SU-DHL-6 (cell line): ENCODE results near the gene ARHGAP1.

Experiments
- H2AFZ ChIP-seq: fragments of 200-600 bp; sonication (generic); 2 replicates; pipeline ENCODE4 v1.6.1; 2014; ENCODE audit warnings: low read depth, mild to moderate bottlenecking, moderate library complexity, mixed read lengths, antibody characterized with exemption, low read length; ENCODE audit not compliant: severe bottlenecking
- H3F3A ChIP-seq: fragments of 200-600 bp; shearing (Covaris generic); 2 replicates; pipeline ENCODE4 v1.6.0; 2016; ENCODE audit warnings: antibody characterized with exemption, mild to moderate bottlenecking; ENCODE audit not compliant: insufficient read depth
- H3K27ac ChIP-seq: fragments of 200-600 bp; sonication (generic); 2 replicates; pipeline ENCODE4 v1.5.1; 2016; ENCODE audit warnings: low read depth, mild to moderate bottlenecking, low read length, moderate library complexity, mixed read lengths
- H3K27me3 ChIP-seq: fragments of 200-600 bp; sonication (generic), shearing (Covaris generic); 2 replicates; pipeline ENCODE4 v1.6.0; 2014; ENCODE audit warnings: mild to moderate bottlenecking, low read length
- H3K36me3 ChIP-seq: fragments of 200-600 bp; sonication (generic); 2 replicates; pipeline ENCODE4 v1.6.1; 2014; ENCODE audit warnings: mild to moderate bottlenecking, low read length, mixed read lengths
- H3K4me2 ChIP-seq: fragments of 300-600, 200-600 bp; shearing (Covaris generic), sonication (generic); 2 replicates; pipeline ENCODE4 v1.6.0; 2014; ENCODE audit warnings: low read length, low read depth, mild to moderate bottlenecking; ENCODE audit not compliant: poor library complexity, severe bottlenecking
- H3K4me3 ChIP-seq: fragments of 200-600 bp; sonication (generic); 2 replicates; pipeline ENCODE4 v1.5.1; 2014; ENCODE audit warnings: antibody characterized with exemption, low read length, mild to moderate bottlenecking, mixed read lengths; ENCODE audit not compliant: insufficient read depth, poor library complexity, severe bottlenecking
- H3K79me2 ChIP-seq: fragments of 200-600 bp; sonication (generic); 2 replicates; pipeline ENCODE4 v1.6.1; 2014; ENCODE audit warnings: mild to moderate bottlenecking, low read length, moderate library complexity; ENCODE audit not compliant: insufficient read depth
- H3K9ac ChIP-seq: fragments of 200-600 bp; sonication (generic); 2 replicates; pipeline ENCODE4 v1.7.0; 2014; ENCODE audit warnings: mild to moderate bottlenecking, low read length
- H3K9me2 ChIP-seq: fragments of 200-600 bp; sonication (generic); replicated peaks from 2 replicates; pipeline ENCODE4 v1.6.1; 2014; ENCODE audit warnings: low read length; ENCODE audit not compliant: insufficient read depth
- H3K9me3 ChIP-seq: fragments of 200-600 bp; sonication (generic); 2 replicates; pipeline ENCODE4 v1.6.1; 2014; ENCODE audit warnings: low read length, mixed read lengths; ENCODE audit not compliant: insufficient read depth
- H4K20me1 ChIP-seq: fragments of 200-600 bp; sonication (generic); 2 replicates; pipeline ENCODE4 v1.6.1; 2014; ENCODE audit warnings: low read depth, mild to moderate bottlenecking, antibody characterized with exemption, low read length, moderate library complexity, mixed read lengths
- CTCF ChIP-seq: fragments of 200-600 bp; sonication (generic); IDR thresholded peaks from one replicate; pipeline ENCODE4 v1.5.1; 2017; ENCODE audit warnings: antibody characterized with exemption, mild to moderate bottlenecking, low read length, moderate library complexity; ENCODE audit not compliant: insufficient read depth, poor library complexity, severe bottlenecking
- EZH2phosphoT487 ChIP-seq: fragments of 200-600 bp; sonication (generic), shearing (Covaris generic); conservative IDR thresholded peaks from 2 replicates; pipeline ENCODE4 v1.6.1; 2018; ENCODE audit warnings: mild to moderate bottlenecking, antibody characterized with exemption, low read length, moderate library complexity, mixed read lengths

Gene ARHGAP1

GRCh38 chr11:46745328-46745727, 44.9 kb upstream of the ARHGAP1 start:
- H3K9me3 ChIP-seq = no peaks in the 10 kb centered on the region
- H3K27me3 ChIP-seq = no peaks in the 10 kb centered on the region
- no peaks in the 10 kb centered on the region for H3F3A ChIP-seq
- no peak overlapping the region for H2AFZ ChIP-seq
- no peaks in the 10 kb centered on the region for H3K79me2 ChIP-seq
- no peaks in the 10 kb centered on the region for H4K20me1 ChIP-seq
- no peak for TF ChIP-seq EZH2phosphoT487
- no peak for TF ChIP-seq CTCF
- no peak overlapping the region for H3K9ac ChIP-seq
- no peak overlapping the region for H3K4me3 ChIP-seq
- H3K9me2 ChIP-seq = no peaks in the 10 kb centered on the region
- no peak overlapping the region for H3K4me2 ChIP-seq
- peaks cover 13% of the 10 kb centered on the region for H3K36me3 ChIP-seq
- no peak overlapping the region for H3K27ac ChIP-seq

- H3K27ac ChIP-seq = no peak overlapping the region
- H2AFZ ChIP-seq = no peak overlapping the region
- H3K9ac ChIP-seq = no peak overlapping the region
- no peaks in the 10 kb centered on the region for H3K79me2 ChIP-seq
- no peaks in the 10 kb centered on the region for H3K9me3 ChIP-seq
- TF ChIP-seq EZH2phosphoT487 = no peak
- TF ChIP-seq CTCF = no peak
- no peak overlapping the region for H3K4me2 ChIP-seq
- no peaks in the 10 kb centered on the region for H3F3A ChIP-seq
- H3K36me3 ChIP-seq = peaks cover 7% of the 10 kb centered on the region; the same call in 1 of the 2 replicates
- no peaks in the 10 kb centered on the region for H3K27me3 ChIP-seq
- H3K9me2 ChIP-seq = no peaks in the 10 kb centered on the region
- H4K20me1 ChIP-seq = no peaks in the 10 kb centered on the region
- H3K4me3 ChIP-seq = no peak overlapping the region
Observed at GRCh38 chr11:46743693-46744339, 43.4 kb upstream of the ARHGAP1 start.

- Histone ChIP-seq H3K9me3 (no peaks in the 10 kb centered on the region), H2AFZ (no peak overlapping the region), H3K9me2 (no peaks in the 10 kb centered on the region), H3K27ac (no peak overlapping the region), H3K79me2 (no peaks in the 10 kb centered on the region), H3K4me2 (no peak overlapping the region), H3K9ac (no peak overlapping the region), H4K20me1 (no peaks in the 10 kb centered on the region), H3K36me3 (peaks cover 7% of the 10 kb centered on the region; the same call in 1 of the 2 replicates), H3K4me3 (no peak overlapping the region), H3F3A (no peaks in the 10 kb centered on the region), H3K27me3 (no peaks in the 10 kb centered on the region)
- TF ChIP-seq EZH2phosphoT487 (no peak), CTCF (no peak)
Observed at GRCh38 chr11:46743043-46743442, 42.6 kb upstream of the ARHGAP1 start.
